GM12874 (cell line): ENCODE data around the gene LMO3.

Experiments
- CTCF ChIP-seq: IDR thresholded peaks from 2 replicates; pipeline ENCODE4 v1.5.1; 2011; ENCODE audit warnings: low read depth, mild to moderate bottlenecking, control low read depth, low read length, moderate library complexity; ENCODE audit not compliant: insufficient read depth

Gene LMO3

GRCh38 chr12:16606117-16606200 is at the start of gene LMO3:
Gene LMO3 (minus strand): TSS chr12:16606162. CDS start chr12:16600860, 5,302 bp downstream.
- no peak for TF ChIP-seq CTCF

GRCh38 chr12:16636435-16637055 is 30.6 kb upstream of the LMO3 start:
- TF ChIP-seq CTCF: no peak

- no peak for TF ChIP-seq CTCF
Observed at GRCh38 chr12:16634786-16635185, 28.8 kb upstream of the LMO3 start.

GRCh38 chr12:16626991-16627390 is 21.0 kb upstream of the LMO3 start:
- no peak for TF ChIP-seq CTCF

- TF ChIP-seq CTCF: no peak
Observed at GRCh38 chr12:16622338-16622737, 16.4 kb upstream of the LMO3 start.

GRCh38 chr12:16619537-16619936 is 13.6 kb upstream of the LMO3 start:
- no peak for TF ChIP-seq CTCF

- TF ChIP-seq CTCF: no peak
Observed at GRCh38 chr12:16618256-16618655, 12.3 kb upstream of the LMO3 start.

- TF ChIP-seq CTCF: no peak
Observed at GRCh38 chr12:16613199-16613598, 7.2 kb upstream of the LMO3 start.
